ENCODE results near the gene ECM1. TPM values are rescaled to one million over a fixed set of nuclear protein-coding genes. Genes with fewer than 3 reads are reported as not detected.

ECM1 gene
- total RNA-seq, 1 donor from 2014 or later, result 15.3 TPM

DNA sequence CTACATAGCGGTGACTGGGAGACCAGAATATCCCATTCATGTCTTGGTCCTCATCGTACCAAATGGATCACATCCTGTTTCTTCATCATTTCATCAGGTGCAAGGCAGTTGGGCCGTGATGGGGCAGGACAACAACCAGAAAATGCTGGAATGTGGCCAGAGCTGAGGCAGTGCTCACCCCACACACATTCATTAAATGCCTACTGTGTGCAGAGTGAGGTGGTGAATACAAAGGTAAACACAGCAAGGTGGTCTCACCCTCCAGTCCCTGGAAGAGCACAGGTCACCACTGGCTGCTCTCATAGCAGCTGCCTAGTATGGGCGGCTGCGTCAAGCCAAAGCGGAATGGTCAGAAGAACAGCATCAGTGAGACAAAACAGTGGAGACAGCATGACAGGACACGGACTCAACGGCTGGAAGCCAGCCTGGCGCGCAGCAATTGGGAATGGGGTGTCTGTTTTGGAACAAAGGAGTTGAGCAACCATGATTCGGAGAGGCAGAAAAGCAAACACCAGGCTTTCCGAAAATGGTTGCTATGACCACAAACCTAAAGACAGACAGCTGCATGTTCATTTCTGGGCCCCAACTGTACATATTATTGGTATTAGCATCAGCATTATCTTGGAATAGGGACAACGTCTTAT lies 35.7 kb downstream of the ECM1 start:
- DNase-seq (ENCODE audit: low spot score) (peak; percentile 70), ATAC-seq (peak; percentile 75)

DNA sequence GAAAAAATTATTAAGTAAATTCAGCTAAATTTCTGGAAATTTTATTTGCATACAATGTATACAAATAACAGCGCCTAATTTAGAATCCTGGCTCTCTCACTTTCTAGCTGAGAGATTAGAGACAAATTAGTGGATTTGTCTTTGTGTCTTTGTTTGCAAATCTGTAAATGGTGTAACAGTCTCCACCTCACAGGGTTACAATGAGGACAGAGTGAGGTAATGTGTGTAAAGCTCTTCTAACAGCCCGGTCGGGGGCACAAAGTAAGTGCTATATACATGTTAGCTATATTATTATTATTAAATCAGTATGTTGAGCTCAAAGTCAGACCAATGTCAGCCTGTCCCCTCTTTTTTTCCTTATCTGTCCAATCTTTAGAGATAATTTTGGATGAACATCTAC lies 36.3 kb downstream of the ECM1 start:
- peak; percentile 43 for ATAC-seq
- DNase-seq (ENCODE audit: low spot score), result no peak

DNA sequence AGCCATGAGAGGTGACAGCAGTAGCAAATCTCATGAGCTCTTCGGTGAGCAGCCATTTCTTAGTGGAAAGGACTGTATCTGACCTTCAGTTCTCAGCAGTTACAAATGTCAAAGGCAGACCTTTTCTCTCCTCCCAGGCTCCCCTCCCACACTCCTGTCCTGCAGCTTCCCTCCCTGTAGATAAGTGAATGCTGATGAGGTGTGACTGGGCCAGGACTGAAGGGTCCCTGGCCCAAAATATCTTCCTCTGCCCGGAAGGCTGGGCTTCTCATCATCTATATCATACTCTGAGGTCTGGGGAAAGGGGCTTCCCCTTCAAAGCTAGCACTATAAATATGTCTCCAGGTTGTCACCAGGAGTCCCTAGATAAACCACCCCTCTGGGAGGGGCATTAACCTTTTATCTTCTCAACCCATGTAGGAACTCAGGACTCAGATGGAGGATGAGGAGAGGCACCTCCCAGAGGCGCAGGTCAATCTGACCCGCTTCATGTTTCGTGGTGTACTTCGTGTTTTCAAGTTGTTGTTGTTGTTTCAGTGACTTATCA lies 37.6 kb downstream of the ECM1 start:
- DNase-seq (ENCODE audit: low spot score), result no peak
- ATAC-seq, result no peak

DNA sequence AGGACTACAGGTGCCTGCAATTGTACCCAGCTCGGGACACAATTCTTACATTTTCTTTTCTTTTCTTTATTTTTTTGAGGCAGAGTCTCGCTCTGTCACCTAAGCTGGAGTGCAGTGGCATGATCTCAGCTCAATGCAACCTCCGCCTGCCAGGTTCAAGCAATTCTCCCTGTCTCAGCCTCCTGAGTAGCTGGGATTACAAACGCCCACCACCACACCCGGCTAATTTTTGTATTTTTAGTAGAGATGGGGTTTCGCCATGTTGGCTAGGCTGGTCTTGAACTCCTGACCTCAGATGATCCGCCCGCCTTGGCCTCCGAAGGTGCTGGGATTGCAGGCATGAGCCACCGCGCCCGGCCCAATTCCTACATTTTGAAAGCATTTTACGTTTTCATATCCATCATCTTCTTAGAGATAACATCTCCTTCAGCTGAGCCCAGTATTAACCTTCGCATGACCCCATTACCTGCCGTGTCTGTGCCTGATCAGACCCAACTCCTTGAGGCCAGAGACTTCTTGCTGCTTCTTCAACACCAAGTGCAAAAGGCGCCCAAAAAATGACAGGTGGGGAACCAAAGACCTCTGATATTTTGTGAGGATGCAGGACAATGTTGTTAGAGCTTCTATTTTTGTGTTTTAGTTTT lies 38.5 kb downstream of the ECM1 start:
- no peak for ATAC-seq
- no peak for DNase-seq (ENCODE audit: low spot score)

DNA sequence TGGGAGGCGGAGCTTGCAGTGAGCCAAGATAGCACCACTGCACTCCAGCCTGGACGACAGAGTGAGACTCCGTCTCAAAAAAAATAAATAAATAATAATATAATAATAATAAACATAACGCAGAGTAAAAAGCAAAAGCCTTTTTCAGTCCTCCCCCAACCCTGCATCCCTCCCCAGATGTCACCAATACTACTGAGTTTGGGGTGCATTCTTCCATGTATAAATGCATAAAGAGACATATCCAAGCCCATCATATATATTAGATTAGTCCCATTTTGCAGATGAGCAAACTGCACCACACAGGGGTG lies 40.4 kb downstream of the ECM1 start:
- ATAC-seq (no peak), DNase-seq (ENCODE audit: low spot score) (no peak)

DNA sequence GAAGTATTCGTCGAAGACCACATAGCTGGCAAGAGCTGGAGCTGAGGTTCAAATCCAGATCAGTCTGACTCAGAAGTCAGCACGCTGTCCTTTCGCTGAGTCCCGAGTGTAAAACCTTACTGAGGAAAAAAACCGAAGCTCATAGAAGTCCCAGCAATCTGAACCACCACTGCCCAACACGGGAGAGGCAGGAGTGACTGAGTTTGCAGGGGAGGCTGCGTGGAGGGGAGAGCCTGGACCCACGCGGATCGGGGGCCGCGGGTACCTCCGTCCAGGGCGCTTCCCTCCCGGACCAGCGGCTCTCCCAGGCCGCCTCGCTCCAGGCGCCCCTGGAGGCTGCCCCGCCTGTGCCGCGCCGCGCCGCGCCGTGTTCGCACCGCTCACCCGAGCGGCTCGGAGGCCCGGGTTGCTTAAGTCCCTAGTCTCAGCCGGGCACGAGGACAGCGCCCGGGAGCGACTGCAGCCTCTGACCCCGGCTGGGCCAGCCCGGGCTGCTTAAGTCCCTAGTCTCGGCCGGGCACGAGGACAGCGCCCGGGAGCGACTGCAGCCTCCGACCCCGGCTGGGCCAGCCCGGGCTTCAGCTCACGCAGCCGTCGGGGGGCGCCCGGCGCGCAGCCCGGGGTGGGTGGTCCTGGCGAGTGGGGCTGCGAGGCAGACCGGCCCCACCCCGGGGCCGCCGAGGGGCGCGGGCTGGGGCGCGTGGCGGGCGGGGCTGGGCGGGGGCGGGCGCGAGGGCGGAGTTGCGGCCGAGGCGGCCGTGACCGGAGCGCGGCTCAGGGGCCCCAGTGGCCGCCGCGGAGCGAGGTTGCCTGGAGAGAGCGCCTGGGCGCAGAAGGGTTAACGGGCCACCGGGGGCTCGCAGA lies 41.0 kb downstream of the ECM1 start, which contains the start of gene ADAMTSL4:
ADAMTSL4 (plus strand) TSS at position 777 of the 864 bp plus-strand sequence. CDS start 2,881 bp downstream, outside the sequence.
- ATAC-seq, result peak; percentile 74
- peak; percentile 88 for DNase-seq (ENCODE audit: low spot score)

DNA sequence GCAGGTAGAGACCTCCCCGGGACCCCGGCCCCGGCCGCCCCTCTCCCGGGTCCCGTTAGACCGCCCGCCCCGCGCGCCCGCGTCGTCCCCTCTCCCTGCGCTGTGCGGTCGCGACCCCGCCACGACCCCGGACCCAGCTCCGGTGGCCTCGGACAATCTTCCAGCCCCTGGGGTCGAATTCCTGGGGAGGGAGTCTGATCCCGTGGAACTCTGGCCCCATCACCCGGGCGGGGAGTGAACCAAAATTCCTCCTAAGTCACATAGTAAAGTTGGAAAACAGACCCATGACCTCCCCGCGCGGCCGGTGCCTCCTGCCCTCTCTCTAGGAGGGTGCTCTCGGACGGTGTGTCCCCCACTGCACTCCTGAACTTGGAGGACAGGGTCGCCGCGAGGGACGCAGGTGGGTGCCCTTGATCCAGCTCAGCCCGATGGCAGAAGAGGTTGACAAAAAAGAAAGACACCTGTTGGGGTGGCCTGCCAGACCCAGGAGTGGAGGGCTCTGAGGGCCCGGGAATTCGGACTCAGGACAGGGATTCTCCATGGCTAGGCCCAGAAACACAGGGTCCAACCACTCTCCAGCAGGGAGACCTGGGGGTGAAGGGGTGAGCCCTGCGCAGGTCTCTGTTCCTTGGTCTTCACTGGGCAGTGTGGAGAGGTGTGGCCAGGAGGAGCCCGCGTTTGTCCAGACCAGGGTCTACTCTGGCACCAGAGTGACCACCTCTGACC lies 41.8 kb downstream of the ECM1 start:
- DNase-seq (ENCODE audit: low spot score) (peak; percentile 69), ATAC-seq (peak; percentile 37)

DNA sequence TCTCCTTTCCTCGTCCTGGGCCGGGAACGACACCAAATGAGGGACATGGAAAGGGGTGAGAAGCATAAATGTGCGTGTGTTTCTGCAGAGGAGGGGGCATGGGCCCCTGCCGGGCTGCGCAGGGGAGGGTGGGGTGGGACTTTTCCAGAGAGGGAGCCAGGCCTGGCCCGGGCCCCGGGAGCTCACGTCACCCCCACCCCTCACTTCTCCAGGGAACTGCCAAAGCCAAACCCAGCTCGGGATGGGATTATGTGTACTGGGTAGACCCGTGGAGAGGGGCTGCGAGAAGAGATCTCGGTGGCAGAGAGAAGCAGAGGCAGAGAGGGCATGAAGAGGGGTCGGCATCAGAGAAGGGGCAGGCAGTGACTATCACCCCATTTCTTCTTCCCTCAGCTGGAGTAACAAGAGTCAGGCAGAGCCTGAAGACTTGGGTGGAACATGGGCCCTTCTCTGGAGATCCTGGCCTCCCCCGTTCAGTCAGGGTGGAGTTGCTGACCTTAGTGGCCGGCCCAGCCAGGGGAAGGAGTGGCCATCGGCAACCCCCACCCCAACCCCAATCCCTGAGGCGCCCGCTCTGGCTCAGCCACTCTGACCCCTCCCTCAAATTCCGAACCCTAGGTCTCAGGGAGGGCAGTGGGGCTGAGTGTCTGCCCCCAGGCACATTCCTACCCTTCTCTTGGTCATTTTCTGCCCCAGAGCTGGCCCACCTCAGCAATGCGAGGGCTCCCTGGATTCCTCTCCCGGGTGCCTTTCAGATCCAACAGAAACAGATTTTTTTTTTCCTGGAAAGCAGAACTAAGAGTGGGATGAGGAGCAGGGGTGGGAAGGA lies 42.5 kb downstream of the ECM1 start:
- no peak for DNase-seq (ENCODE audit: low spot score)
- no peak for ATAC-seq

DNA sequence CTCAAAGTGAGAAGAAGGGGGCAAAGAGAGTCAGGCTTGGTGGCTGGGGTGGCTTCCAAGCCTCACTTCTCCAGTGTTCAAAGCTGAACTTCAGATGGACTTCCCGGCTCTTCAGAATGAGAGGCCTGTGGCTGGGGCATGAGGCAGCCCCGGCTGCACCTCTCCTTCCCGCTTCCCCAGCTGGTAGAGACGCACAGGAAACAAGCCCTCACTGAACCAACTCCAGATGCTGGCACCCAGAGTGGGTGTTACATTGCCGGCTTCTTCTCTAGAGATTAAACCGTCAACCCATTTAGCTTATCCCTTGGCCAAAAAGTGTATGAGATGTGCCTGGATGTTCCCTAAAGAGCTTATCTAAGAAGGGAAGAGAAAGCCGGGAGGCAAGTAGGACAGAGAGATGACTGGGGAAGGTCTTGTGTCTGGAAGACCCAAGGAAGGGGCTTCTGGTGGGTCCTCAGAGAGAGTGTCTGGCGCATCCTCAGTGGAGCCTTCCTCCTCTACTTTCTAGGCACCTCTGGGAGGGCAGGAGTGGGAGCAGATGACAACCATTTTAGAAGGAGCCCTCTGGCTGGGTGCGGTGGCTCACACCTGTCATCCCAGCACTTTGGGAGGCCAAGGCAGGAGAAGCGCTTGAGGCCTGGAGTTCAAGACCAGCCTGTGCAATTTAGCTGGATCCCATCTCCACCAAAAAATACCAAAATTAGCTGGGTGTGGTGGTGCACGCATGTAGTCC lies 43.3 kb downstream of the ECM1 start:
- ATAC-seq (no peak), DNase-seq (ENCODE audit: low spot score) (no peak)

DNA sequence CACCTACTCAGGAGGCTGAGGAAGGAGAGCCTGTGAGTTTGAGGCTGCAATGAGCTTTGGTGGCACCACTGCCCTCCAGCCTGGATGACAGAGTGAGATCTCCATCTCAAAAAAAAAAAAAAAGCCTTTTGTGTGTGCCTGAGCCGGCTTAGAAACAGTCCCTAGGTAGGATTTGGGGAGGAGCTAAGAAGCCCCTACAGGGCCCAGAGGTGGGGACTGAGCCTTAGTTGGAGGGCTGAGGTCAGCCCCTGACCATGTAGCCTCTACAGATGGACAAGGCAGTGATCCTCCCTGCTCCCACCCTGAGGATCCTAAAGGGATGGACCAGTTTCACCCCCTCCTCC lies 43.8 kb downstream of the ECM1 start:
- ATAC-seq (no peak), DNase-seq (ENCODE audit: low spot score) (no peak)

DNA sequence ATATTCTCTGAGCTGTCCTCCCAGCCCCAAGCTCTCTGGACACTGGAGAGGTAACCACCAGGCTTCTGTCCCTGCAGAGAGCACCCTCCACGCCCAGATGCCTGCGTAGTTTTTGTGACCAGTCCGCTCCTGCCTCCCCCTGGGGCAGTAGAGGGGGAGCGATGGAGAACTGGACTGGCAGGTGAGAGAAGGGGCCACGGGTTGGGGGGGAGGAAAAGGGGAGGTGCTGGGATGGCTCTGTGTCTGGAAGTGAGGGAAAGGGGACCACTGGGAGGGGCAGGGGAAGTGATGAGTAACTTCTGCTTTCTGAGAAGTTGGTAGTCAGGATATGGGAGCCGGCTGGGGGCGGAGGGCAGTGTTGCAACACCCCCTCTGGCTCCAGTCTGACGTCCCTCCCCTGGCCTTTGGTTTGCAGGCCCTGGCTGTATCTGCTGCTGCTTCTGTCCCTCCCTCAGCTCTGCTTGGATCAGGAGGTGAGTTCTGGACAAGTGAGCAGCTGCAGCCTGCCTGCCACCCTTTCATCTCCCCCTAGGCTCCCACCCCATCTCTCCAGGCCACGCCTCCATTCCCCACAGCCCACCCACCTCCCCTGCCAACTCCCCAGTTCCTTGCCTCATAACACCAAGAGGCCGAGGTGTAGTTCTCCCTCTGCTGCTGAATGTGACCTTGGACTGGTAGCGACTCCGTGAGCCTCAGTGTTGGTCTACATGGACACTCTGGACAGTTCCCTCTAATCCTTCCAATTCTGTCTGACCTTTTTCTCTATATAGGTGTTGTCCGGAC lies 44.4 kb downstream of the ECM1 start:
- ATAC-seq, result peak; percentile 68

DNA sequence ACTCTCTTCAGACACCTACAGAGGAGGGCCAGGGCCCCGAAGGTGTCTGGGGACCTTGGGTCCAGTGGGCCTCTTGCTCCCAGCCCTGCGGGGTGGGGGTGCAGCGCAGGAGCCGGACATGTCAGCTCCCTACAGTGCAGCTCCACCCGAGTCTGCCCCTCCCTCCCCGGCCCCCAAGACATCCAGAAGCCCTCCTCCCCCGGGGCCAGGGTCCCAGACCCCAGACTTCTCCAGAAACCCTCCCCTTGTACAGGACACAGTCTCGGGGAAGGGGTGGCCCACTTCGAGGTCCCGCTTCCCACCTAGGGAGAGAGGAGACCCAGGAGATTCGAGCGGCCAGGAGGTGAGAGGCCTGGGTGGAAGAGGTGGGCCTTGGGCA lies 45.0 kb downstream of the ECM1 start:
- DNase-seq (ENCODE audit: low spot score), result no peak
- no peak for ATAC-seq

More for the DNA sequence above, 44.4 kb downstream of the ECM1 start:
- DNase-seq (ENCODE audit: low spot score), result peak; percentile 87

DNA sequence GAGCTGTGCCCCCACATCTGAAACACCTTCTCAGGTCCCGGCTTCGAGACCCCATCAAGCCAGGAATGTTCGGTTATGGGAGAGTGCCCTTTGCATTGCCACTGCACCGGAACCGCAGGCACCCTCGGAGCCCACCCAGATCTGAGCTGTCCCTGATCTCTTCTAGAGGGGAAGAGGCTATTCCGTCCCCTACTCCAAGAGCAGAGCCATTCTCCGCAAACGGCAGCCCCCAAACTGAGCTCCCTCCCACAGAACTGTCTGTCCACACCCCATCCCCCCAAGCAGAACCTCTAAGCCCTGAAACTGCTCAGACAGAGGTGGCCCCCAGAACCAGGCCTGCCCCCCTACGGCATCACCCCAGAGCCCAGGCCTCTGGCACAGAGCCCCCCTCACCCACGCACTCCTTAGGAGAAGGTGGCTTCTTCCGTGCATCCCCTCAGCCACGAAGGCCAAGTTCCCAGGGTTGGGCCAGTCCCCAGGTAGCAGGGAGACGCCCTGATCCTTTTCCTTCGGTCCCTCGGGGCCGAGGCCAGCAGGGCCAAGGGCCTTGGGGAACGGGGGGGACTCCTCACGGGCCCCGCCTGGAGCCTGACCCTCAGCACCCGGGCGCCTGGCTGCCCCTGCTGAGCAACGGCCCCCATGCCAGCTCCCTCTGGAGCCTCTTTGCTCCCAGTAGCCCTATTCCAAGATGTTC lies 45.6 kb downstream of the ECM1 start:
- no peak for ATAC-seq
- DNase-seq (ENCODE audit: low spot score), result no peak

DNA sequence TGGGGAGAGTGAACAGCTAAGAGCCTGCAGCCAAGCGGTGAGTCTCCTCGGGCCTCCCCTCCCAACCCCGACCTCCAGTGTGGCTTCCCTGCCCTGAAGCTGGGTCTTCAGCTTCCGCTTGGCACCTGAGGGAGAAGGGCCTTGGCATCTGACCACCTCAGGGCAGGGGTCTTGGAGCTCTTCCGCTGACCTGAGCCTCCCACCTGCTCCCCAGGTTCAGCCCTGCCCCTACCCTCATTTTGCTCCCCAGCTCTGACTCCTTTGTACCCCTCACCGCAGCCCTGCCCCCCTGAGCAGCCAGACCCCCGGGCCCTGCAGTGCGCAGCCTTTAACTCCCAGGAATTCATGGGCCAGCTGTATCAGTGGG lies 46.2 kb downstream of the ECM1 start:
- ATAC-seq, result no peak
- DNase-seq (ENCODE audit: low spot score), result no peak

DNA sequence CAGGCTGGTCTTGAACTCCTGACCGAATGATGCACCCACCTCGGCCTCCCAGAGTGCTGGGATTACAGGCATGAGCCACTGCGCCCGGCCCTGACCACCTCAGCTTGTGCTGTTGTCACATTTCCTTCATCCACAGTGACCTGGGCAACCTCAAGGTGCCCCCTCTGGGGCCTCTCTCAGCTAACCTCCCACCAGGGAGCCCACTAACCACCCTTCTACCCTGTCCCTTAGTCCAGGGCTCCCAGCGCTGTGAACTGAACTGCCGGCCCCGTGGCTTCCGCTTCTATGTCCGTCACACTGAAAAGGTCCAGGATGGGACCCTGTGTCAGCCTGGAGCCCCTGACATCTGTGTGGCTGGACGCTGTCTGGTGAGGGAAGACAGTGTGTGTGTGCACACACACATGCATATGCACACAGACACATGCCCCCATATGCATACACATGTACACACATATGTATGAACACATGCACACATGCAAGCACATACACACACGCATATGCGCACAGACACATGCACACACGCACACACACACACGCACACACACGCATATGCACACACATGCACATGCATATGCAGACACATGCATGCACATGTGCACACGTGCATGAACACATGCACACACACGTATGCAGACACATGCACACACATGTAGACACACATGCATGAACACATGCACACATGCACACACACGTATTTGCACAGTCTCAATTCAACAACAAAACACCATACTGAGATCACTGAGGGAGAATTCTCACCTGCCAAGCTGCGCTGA lies 47.5 kb downstream of the ECM1 start:
- no peak for ATAC-seq

DNA sequence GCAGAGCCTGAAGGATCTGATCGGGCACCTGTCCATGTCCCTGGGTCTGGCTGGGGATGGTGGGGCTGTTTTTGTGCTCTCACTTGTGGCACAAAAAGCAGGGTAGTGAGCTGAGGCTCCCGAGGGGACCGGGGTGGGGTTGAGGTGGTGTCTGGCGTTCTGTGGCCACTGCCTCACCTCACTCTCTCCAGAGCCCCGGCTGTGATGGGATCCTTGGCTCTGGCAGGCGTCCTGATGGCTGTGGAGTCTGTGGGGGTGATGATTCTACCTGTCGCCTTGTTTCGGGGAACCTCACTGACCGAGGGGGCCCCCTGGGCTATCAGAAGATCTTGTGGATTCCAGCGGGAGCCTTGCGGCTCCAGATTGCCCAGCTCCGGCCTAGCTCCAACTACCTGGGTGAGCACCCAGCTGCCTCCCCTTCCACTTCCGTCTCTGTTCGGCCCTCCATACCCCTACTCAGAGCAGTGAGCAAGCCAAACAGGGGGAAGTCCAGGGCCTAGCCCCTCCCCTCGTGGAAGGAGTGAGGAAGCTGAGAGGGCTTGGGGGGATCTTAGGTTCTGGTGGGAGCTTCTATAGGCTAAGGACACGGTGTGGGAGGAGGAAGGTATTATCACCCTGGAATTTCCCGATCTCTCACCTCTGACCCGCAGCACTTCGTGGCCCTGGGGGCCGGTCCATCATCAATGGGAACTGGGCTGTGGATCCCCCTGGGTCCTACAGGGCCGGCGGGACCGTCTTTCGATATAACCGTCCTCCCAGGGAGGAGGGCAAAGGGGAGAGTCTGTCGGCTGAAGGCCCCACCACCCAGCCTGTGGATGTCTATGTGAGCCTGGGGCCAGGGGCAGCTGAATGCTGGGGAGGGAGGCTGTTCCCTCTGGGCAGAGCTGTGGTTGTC lies 48.3 kb downstream of the ECM1 start:
- DNase-seq (ENCODE audit: low spot score) (no peak), ATAC-seq (no peak)

More for the DNA sequence above, 47.5 kb downstream of the ECM1 start:
- no peak for DNase-seq (ENCODE audit: low spot score)
